Glutamatergic neuron (in vitro differentiated cells): ENCODE measurements around the gene MAPKAPK5. TPM values are rescaled to one million over a fixed set of nuclear protein-coding genes. Genes with fewer than 3 reads are reported as not detected.

Experiments used
- DNase-seq: peaks from one replicate; pipeline ENCODE4 v3.0.0; 2022
- H3K27ac Mint-ChIP-seq: one replicate; pipeline ENCODE4 v1.8.0; 2020; ENCODE audit warnings: mild to moderate bottlenecking, mixed read lengths, inconsistent platforms; ENCODE audit not compliant: unreplicated experiment
- H3K27me3 Mint-ChIP-seq: one replicate; pipeline ENCODE4 v1.8.0; 2020; ENCODE audit warnings: mild to moderate bottlenecking, moderate library complexity, mixed read lengths, inconsistent platforms; ENCODE audit not compliant: unreplicated experiment
- H3K36me3 Mint-ChIP-seq: one replicate; pipeline ENCODE4 v1.8.0; 2020; ENCODE audit warnings: mild to moderate bottlenecking, mixed read lengths, inconsistent platforms; ENCODE audit not compliant: unreplicated experiment
- H3K4me1 Mint-ChIP-seq: one replicate; pipeline ENCODE4 v1.8.0; 2020; ENCODE audit warnings: mild to moderate bottlenecking, low read depth, mixed read lengths, inconsistent platforms; ENCODE audit not compliant: unreplicated experiment
- H3K4me3 Mint-ChIP-seq: one replicate; pipeline ENCODE4 v1.8.0; 2020; ENCODE audit warnings: mild to moderate bottlenecking, mixed read lengths, inconsistent platforms; ENCODE audit not compliant: unreplicated experiment
- H3K9me3 Mint-ChIP-seq: one replicate; pipeline ENCODE4 v1.8.0; 2020; ENCODE audit warnings: mild to moderate bottlenecking, moderate library complexity, mixed read lengths, inconsistent platforms; ENCODE audit not compliant: unreplicated experiment
- total RNA-seq: library from RNA; stranded (reverse); fragmentation: NEBNext Ultra II Directional; extraction: Animal tissue kit (Norgen Biotek cat#: 25700); gene quantifications from one replicate; pipeline ENCODE4 v1.2.1, GENCODE V29; 2021; ENCODE audit not compliant: unreplicated experiment
- TF ChIP-seq, protein P1 (sequence below): fragments of 200-600 bp; sonication (generic); IDR thresholded peaks from one replicate; pipeline ENCODE4 v1.5.0; 2021; ENCODE audit not compliant: partially characterized antibody, unreplicated experiment

Gene MAPKAPK5
- total RNA-seq, 1 donor from 2014 or later = 125 TPM

DNA sequence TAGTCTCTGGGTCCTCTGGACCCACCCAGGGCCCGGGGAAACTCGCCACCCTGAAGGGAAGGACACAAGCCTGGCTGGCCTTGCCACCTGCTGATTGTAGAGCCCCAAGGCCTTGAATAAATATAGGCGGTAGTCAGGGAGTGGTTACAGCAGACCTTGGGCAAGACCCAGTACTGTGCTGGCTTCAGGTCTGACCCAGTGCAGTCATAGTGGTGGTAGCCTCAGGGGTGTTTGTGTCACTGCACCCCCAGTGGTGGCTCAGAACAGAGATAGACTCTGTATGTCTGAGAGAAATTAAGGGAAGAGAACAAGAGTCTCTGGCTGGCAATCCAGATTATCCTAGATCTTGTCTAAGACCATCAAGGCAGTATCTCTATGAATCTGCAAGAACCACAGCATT, 63.5 kb downstream of the MAPKAPK5 start:
- Mint-ChIP-seq H3K9me3 (peaks cover 13% of the 10 kb centered on the region), H3K27ac (no peak overlapping the region), H3K36me3 (peaks cover 39% of the 10 kb centered on the region), H3K4me1 (no peaks in the 10 kb centered on the region), H3K4me3 (no peak overlapping the region), H3K27me3 (peaks cover 2% of the 10 kb centered on the region)
- TF ChIP-seq, protein P1, sequence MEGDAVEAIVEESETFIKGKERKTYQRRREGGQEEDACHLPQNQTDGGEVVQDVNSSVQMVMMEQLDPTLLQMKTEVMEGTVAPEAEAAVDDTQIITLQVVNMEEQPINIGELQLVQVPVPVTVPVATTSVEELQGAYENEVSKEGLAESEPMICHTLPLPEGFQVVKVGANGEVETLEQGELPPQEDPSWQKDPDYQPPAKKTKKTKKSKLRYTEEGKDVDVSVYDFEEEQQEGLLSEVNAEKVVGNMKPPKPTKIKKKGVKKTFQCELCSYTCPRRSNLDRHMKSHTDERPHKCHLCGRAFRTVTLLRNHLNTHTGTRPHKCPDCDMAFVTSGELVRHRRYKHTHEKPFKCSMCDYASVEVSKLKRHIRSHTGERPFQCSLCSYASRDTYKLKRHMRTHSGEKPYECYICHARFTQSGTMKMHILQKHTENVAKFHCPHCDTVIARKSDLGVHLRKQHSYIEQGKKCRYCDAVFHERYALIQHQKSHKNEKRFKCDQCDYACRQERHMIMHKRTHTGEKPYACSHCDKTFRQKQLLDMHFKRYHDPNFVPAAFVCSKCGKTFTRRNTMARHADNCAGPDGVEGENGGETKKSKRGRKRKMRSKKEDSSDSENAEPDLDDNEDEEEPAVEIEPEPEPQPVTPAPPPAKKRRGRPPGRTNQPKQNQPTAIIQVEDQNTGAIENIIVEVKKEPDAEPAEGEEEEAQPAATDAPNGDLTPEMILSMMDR = no peak
- no peak for DNase-seq

DNA sequence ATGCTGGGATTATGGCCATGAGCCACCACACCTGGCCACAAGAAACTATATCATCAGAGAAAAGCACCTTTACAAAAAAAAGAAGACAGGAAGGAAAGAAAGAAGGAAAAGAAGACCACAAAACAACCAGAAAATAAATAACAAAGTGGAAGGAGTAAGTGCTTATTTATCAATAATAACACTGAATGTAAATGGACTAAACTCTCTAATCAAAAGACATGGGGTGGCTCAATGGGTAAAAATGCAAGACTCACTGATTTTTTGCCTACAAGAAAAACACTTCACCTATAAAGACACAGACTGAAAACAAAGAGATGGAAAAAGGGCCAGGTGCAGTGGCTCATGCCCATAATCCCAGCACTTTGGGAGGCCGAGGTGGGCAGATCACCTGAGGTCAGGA, 65.7 kb downstream of the MAPKAPK5 start:
- peaks cover 30% of the 10 kb centered on the region for H3K36me3 Mint-ChIP-seq
- DNase-seq = no peak
- peaks cover 2% of the 10 kb centered on the region for H3K27me3 Mint-ChIP-seq
- no peak overlapping the region for H3K27ac Mint-ChIP-seq
- no peaks in the 10 kb centered on the region for H3K4me1 Mint-ChIP-seq
- peaks cover 13% of the 10 kb centered on the region for H3K9me3 Mint-ChIP-seq
- H3K4me3 Mint-ChIP-seq = no peak overlapping the region
- TF ChIP-seq, protein P1 = no peak

- Mint-ChIP-seq H3K4me1 (no peaks in the 10 kb centered on the region), H3K36me3 (no peaks in the 10 kb centered on the region), H3K27me3 (no peaks in the 10 kb centered on the region), H3K27ac (no peak overlapping the region), H3K4me3 (no peak overlapping the region), H3K9me3 (peaks cover 2% of the 10 kb centered on the region)
- TF ChIP-seq, protein P1 = no peak
- no peak for DNase-seq
These were observed 83.1 kb downstream of the MAPKAPK5 start for GRCh38 chr12:111925171-111925570.

GRCh38 chr12:111926631-111927030, 84.6 kb downstream of the MAPKAPK5 start:
- H3K4me1 Mint-ChIP-seq = no peaks in the 10 kb centered on the region
- TF ChIP-seq, protein P1 = no peak
- H3K27me3 Mint-ChIP-seq = no peaks in the 10 kb centered on the region
- H3K9me3 Mint-ChIP-seq = peaks cover 2% of the 10 kb centered on the region
- H3K27ac Mint-ChIP-seq = no peak overlapping the region
- H3K4me3 Mint-ChIP-seq = no peak overlapping the region
- DNase-seq = no peak
- no peaks in the 10 kb centered on the region for H3K36me3 Mint-ChIP-seq

DNA sequence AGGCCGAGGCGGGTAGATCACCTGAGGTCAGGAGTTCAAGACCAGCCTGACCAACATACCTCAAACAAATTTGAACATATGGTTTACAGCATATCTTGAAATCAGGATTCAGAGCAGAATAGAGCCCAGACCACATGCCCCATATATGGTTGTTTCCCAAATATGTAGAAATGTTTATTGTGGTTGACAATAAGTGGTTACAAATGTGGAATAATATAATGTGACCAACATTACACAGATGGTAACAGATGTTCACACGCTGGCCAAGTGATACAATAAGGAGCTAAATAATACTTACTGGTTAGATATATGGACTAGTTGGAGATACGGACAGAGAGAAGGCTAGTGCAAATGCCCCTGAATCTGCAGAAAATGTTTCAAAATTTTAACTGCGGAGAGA, 85.3 kb downstream of the MAPKAPK5 start:
- DNase-seq = no peak
- no peaks in the 10 kb centered on the region for H3K4me1 Mint-ChIP-seq
- TF ChIP-seq, protein P1 = no peak
- H3K9me3 Mint-ChIP-seq = peaks cover 2% of the 10 kb centered on the region
- no peak overlapping the region for H3K4me3 Mint-ChIP-seq
- H3K36me3 Mint-ChIP-seq = no peaks in the 10 kb centered on the region
- no peak overlapping the region for H3K27ac Mint-ChIP-seq
- no peaks in the 10 kb centered on the region for H3K27me3 Mint-ChIP-seq
